HL-60 (cell line): ENCODE measurements around the gene TNFAIP8L2.

Experiments used
- DNase-seq, 2 experiments: peaks; one replicate each; pipeline ENCODE4 v3.0.0-alpha.2; 2010 to 2020; ENCODE audit warnings: low read depth in 1 of 2, low spot score in 1 of 2
- H3K27ac ChIP-seq: fragments of 250-450 bp; sonication (Bioruptor Pico); replicated peaks from 2 replicates; pipeline ENCODE4 v1.5.1; 2020; ENCODE audit warnings: mild to moderate bottlenecking, moderate library complexity
- H3K27me3 ChIP-seq: fragments of 250-450 bp; sonication (Bioruptor Pico); 2 replicates; pipeline ENCODE4 v1.5.1; 2021; ENCODE audit warnings: mild to moderate bottlenecking, moderate library complexity; ENCODE audit not compliant: insufficient read depth, poor library complexity, severe bottlenecking
- H3K4me3 ChIP-seq: replicated peaks from 2 replicates; pipeline ENCODE4 v1.5.1; 2011; ENCODE audit warnings: mild to moderate bottlenecking, control low read depth, low read length; ENCODE audit not compliant: insufficient read depth
- CTCF ChIP-seq: IDR thresholded peaks from one replicate; pipeline ENCODE4 v1.5.1; 2011; ENCODE audit warnings: low read length, control low read depth, inconsistent platforms; ENCODE audit not compliant: insufficient read depth
- GABPA ChIP-seq: IDR thresholded peaks from 2 replicates; pipeline ENCODE4 v1.6.1; 2012; ENCODE audit warnings: low read depth
- POLR2AphosphoS5 ChIP-seq: IDR thresholded peaks from 2 replicates; pipeline ENCODE4 v1.6.1; 2012; ENCODE audit warnings: low read depth
- REST ChIP-seq: IDR thresholded peaks from 2 replicates; pipeline ENCODE4 v1.6.1; 2012; ENCODE audit warnings: low read depth; ENCODE audit not compliant: insufficient replicate concordance
- SPI1 ChIP-seq: IDR thresholded peaks from 2 replicates; pipeline ENCODE4 v1.6.1; 2012; ENCODE audit warnings: low read depth, mild to moderate bottlenecking, borderline replicate concordance

Gene TNFAIP8L2

GRCh38 chr1:151134396-151134795 lies 22.1 kb upstream of the TNFAIP8L2 start:
- Histone ChIP-seq H3K4me3 (no peak overlapping the region), H3K27ac (no peak overlapping the region), H3K27me3 (peaks cover 3% of the 10 kb centered on the region)
- TF ChIP-seq POLR2AphosphoS5 (no peak), REST (no peak), SPI1 (no peak)
- DNase-seq: no peak

- no peak for TF ChIP-seq REST
- no peak for TF ChIP-seq SPI1
- no peak for TF ChIP-seq GABPA
- no peak for TF ChIP-seq POLR2AphosphoS5
- TF ChIP-seq CTCF: no peak
- no peak for DNase-seq
- H3K27ac ChIP-seq: no peak overlapping the region
- H3K4me3 ChIP-seq: no peak overlapping the region
- peaks cover 3% of the 10 kb centered on the region for H3K27me3 ChIP-seq
These were observed 21.5 kb upstream of the TNFAIP8L2 start for GRCh38 chr1:151134991-151135390.

- TF ChIP-seq GABPA (no peak), SPI1 (no peak), REST (no peak), POLR2AphosphoS5 (no peak), CTCF (no peak)
- H3K4me3 ChIP-seq: no peak overlapping the region
- no peak overlapping the region for H3K27ac ChIP-seq
- no peaks in the 10 kb centered on the region for H3K27me3 ChIP-seq
- DNase-seq: no peak
These were observed 20.7 kb upstream of the TNFAIP8L2 start for GRCh38 chr1:151135433-151136385.
